ENCODE measurements around the gene HECA.

The HECA gene

GRCh38 chr6:139124887-139125672 is 9.8 kb upstream of the HECA start:
- no peak overlapping the region for H3K4me3 ChIP-seq (ENCODE audit: control insufficient read depth, low read depth, low read length)
- DNase-seq (ENCODE audit: low read depth), result peak; percentile 79
- peak; percentile 60 for TF ChIP-seq CTCF (conservative IDR thresholded peaks at IDR 0.05; ENCODE audit: control insufficient read depth, insufficient read depth, low read depth, low read length)

- no peak for TF ChIP-seq CTCF (conservative IDR thresholded peaks at IDR 0.05; ENCODE audit: control insufficient read depth, insufficient read depth, low read depth, low read length)
- no peak overlapping the region for H3K4me3 ChIP-seq (ENCODE audit: control insufficient read depth, low read depth, low read length)
- DNase-seq (ENCODE audit: low read depth), result peak; percentile 95
Observed at GRCh38 chr6:139126255-139126654, 8.6 kb upstream of the HECA start.

GRCh38 chr6:139126931-139127330 is 7.9 kb upstream of the HECA start:
- TF ChIP-seq CTCF (conservative IDR thresholded peaks at IDR 0.05; ENCODE audit: control insufficient read depth, insufficient read depth, low read depth, low read length), result no peak
- DNase-seq (ENCODE audit: low read depth), result no peak
- no peak overlapping the region for H3K4me3 ChIP-seq (ENCODE audit: control insufficient read depth, low read depth, low read length)

GRCh38 chr6:139129284-139129683 is 5.6 kb upstream of the HECA start:
- peak; percentile 50 for DNase-seq (ENCODE audit: low read depth)
- TF ChIP-seq CTCF (conservative IDR thresholded peaks at IDR 0.05; ENCODE audit: control insufficient read depth, insufficient read depth, low read depth, low read length), result no peak
- H3K4me3 ChIP-seq (ENCODE audit: control insufficient read depth, low read depth, low read length), result no peak overlapping the region

GRCh38 chr6:139131736-139132280 is 3.1 kb upstream of the HECA start:
- no peak overlapping the region for H3K4me3 ChIP-seq (ENCODE audit: control insufficient read depth, low read depth, low read length)
- TF ChIP-seq CTCF (conservative IDR thresholded peaks at IDR 0.05; ENCODE audit: control insufficient read depth, insufficient read depth, low read depth, low read length), result no peak

GRCh38 chr6:139133262-139134063 is 1.4 kb upstream of the HECA start:
- DNase-seq (ENCODE audit: low read depth), result no peak

More at GRCh38 chr6:139131736-139132280, 3.1 kb upstream of the HECA start:
- DNase-seq (ENCODE audit: low read depth), result no peak

More at GRCh38 chr6:139133262-139134063, 1.4 kb upstream of the HECA start:
- H3K4me3 ChIP-seq (ENCODE audit: control insufficient read depth, low read depth, low read length), result no peak overlapping the region
- no peak for TF ChIP-seq CTCF (conservative IDR thresholded peaks at IDR 0.05; ENCODE audit: control insufficient read depth, insufficient read depth, low read depth, low read length)

Data from fibroblast of mammary gland (primary cell).